Measurements from ENCODE around the gene FXR1. TPM values are rescaled to one million over a fixed set of nuclear protein-coding genes. Genes with fewer than 3 reads are reported as not detected.

FXR1 gene
- total and polyA plus RNA-seq, 4 donors: 18.6 to 72.9 (median 46.6) TPM

- 95% methylated on average over 4 of the region's 4 CpGs for WGBS
- peaks cover 8 to 44% (median 29%) of the 10 kb centered on the region in 4 donors for H3K36me3 ChIP-seq (ENCODE audit: control insufficient read depth in 4 of 4, insufficient read depth in 3 of 4, low read depth in 1 of 4, low read length in 3 of 4)
Observed at GRCh38 chr3:180947761-180948390, 35.4 kb downstream of the FXR1 start.

GRCh38 chr3:180959691-180960090 is 47.2 kb downstream of the FXR1 start:
- no peak for DNase-seq (ENCODE audit: low spot score)
- Histone ChIP-seq H3K36me3 (ENCODE audit: control insufficient read depth in 4 of 4, insufficient read depth in 3 of 4, low read depth in 1 of 4, low read length in 3 of 4) (peaks cover 6 to 72% (median 49%) of the 10 kb centered on the region in 4 donors), H3K4me3 (ENCODE audit: low read depth in 1 of 3, low read length in 3 of 3) (no peak overlapping the region), H3K9me3 (ENCODE audit: control insufficient read depth in 4 of 4, low read length in 3 of 4) (no peaks in the 10 kb centered on the region), H3K27ac (ENCODE audit: low read depth in 1 of 2, low read length in 2 of 2) (no peak overlapping the region), H3K9ac (ENCODE audit: low read depth in 1 of 2, low read length in 2 of 2) (no peak overlapping the region), H3K4me1 (ENCODE audit: control insufficient read depth in 4 of 4, insufficient read depth in 4 of 4, low read length in 3 of 4) (no peaks in the 10 kb centered on the region), H3K27me3 (ENCODE audit: control insufficient read depth in 4 of 4, insufficient read depth in 4 of 4, low read length in 3 of 4) (no peaks in the 10 kb centered on the region)
- 94% methylated on average over 1 of the region's 1 CpG for WGBS
- TF ChIP-seq ATF3 (IDR thresholded peaks at IDR 0.05): no peak

More at GRCh38 chr3:180947761-180948390, 35.4 kb downstream of the FXR1 start:
- no peak overlapping the region for H3K27ac ChIP-seq (ENCODE audit: low read depth in 1 of 2, low read length in 2 of 2)
- no peaks in the 10 kb centered on the region for H3K9me3 ChIP-seq (ENCODE audit: control insufficient read depth in 4 of 4, low read length in 3 of 4)
- H3K4me3 ChIP-seq (ENCODE audit: low read depth in 1 of 3, low read length in 3 of 3): no peak overlapping the region
- no peaks in the 10 kb centered on the region for H3K27me3 ChIP-seq (ENCODE audit: control insufficient read depth in 4 of 4, insufficient read depth in 4 of 4, low read length in 3 of 4)
- TF ChIP-seq FOXA2 (IDR thresholded peaks at IDR 0.05) (no peak), RAD21 (IDR thresholded peaks at IDR 0.05) (no peak), HNF4A (conservative IDR thresholded peaks at IDR 0.05) (no peak)
- no peaks in the 10 kb centered on the region for H3K4me1 ChIP-seq (ENCODE audit: control insufficient read depth in 4 of 4, insufficient read depth in 4 of 4, low read length in 3 of 4)
- no peak for DNase-seq (ENCODE audit: low spot score)
- H3K9ac ChIP-seq (ENCODE audit: low read depth in 1 of 2, low read length in 2 of 2): no peak overlapping the region

GRCh38 chr3:180961087-180961486 is 48.6 kb downstream of the FXR1 start:
- H3K27ac ChIP-seq (ENCODE audit: low read depth in 1 of 2, low read length in 2 of 2): no peak overlapping the region
- no peak overlapping the region for H3K4me3 ChIP-seq (ENCODE audit: low read depth in 1 of 3, low read length in 3 of 3)
- no peaks in the 10 kb centered on the region for H3K27me3 ChIP-seq (ENCODE audit: control insufficient read depth in 4 of 4, insufficient read depth in 4 of 4, low read length in 3 of 4)
- no peaks in the 10 kb centered on the region for H3K9me3 ChIP-seq (ENCODE audit: control insufficient read depth in 4 of 4, low read length in 3 of 4)
- H3K4me1 ChIP-seq (ENCODE audit: control insufficient read depth in 4 of 4, insufficient read depth in 4 of 4, low read length in 3 of 4): no peaks in the 10 kb centered on the region
- no peak for DNase-seq (ENCODE audit: low spot score)
- 97% methylated on average over 3 of the region's 3 CpGs for WGBS
- H3K9ac ChIP-seq (ENCODE audit: low read depth in 1 of 2, low read length in 2 of 2): no peak overlapping the region
- H3K36me3 ChIP-seq (ENCODE audit: control insufficient read depth in 4 of 4, insufficient read depth in 3 of 4, low read depth in 1 of 4, low read length in 3 of 4): peaks cover 6 to 73% (median 43%) of the 10 kb centered on the region in 4 donors
- TF ChIP-seq JUND (IDR thresholded peaks at IDR 0.05) (no peak), MAX (IDR thresholded peaks at IDR 0.05) (no peak), FOXA1 (IDR thresholded peaks at IDR 0.05) (no peak), EGR1 (IDR thresholded peaks at IDR 0.05; ENCODE audit: low read depth in 2 of 2) (no peak), GABPA (IDR thresholded peaks at IDR 0.05 in 1 of 2, conservative IDR thresholded peaks at IDR 0.05 in 1 of 2) (no peak), RXRA (IDR thresholded peaks at IDR 0.05) (no peak), ATF3 (IDR thresholded peaks at IDR 0.05) (no peak), SP1 (IDR thresholded peaks at IDR 0.05) (no peak), REST (IDR thresholded peaks at IDR 0.05) (no peak), YY1 (IDR thresholded peaks at IDR 0.05) (no peak)
